Measurements from ENCODE around the gene APPL2. TPM values are rescaled to one million over a fixed set of nuclear protein-coding genes. Genes with fewer than 3 reads are reported as not detected.

The APPL2 gene
- total RNA-seq, 1 donor: 67.0 TPM

GRCh38 chr12:105280966-105281693 is 45.2 kb upstream of the APPL2 start:
- H3K4me1 ChIP-seq (ENCODE audit: insufficient read depth, low read length): peaks cover 3% of the 10 kb centered on the region
- H3K27ac ChIP-seq (ENCODE audit: low read depth, low read length): no peak overlapping the region
- TF ChIP-seq CTCF (IDR thresholded peaks at IDR 0.05; ENCODE audit: extremely low read depth, low read depth, low read length): no peak
- no peaks in the 10 kb centered on the region for H3K9me3 ChIP-seq (ENCODE audit: low read depth, low read length)
- H3K4me2 ChIP-seq (ENCODE audit: insufficient read depth, low read length): no peak overlapping the region
- H3K27me3 ChIP-seq (ENCODE audit: insufficient read depth, low read length): no peaks in the 10 kb centered on the region
- H4K20me1 ChIP-seq (ENCODE audit: insufficient read depth, low read length): no peaks in the 10 kb centered on the region
- no peaks in the 10 kb centered on the region for H3K79me2 ChIP-seq (ENCODE audit: insufficient read depth, low read length)
- no peak for DNase-seq (ENCODE audit: insufficient read length, low spot score, missing footprints)
- no peaks in the 10 kb centered on the region for H3K36me3 ChIP-seq (ENCODE audit: insufficient read depth, low read length)
- H2AFZ ChIP-seq (ENCODE audit: low read length): no peak overlapping the region
- H3K4me3 ChIP-seq (ENCODE audit: insufficient read depth, low read length): no peak overlapping the region

DNA sequence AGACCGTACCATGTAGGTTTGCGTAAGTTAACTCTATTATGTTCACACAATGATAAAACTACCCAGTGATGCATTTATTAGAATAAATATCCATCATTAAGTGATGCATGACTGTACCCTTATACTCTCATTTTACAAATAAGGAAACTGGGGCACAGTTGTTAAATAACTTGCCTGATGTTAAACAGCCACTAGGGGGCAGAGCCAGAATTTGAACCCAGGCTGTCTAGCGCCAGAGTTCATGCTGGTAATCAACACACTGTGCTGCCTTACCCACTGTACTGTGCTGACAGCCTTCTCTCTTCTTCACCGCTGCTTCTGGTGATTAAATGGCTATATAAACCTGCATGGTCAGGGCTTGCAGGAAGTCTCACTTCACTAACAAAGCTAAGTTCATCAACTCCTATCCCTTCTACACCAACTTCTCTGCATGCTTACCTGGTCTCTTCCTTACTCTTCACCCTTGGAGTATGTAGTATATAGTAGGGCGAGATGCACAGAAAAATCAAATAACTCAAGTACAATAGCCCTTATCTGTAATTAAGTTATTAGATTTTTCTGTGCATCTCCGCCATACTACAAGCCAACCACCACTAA is 43.6 kb upstream of the APPL2 start:
- H3K4me2 ChIP-seq (ENCODE audit: insufficient read depth, low read length): no peak overlapping the region
- no peaks in the 10 kb centered on the region for H3K27me3 ChIP-seq (ENCODE audit: insufficient read depth, low read length)
- no peak overlapping the region for H3K4me3 ChIP-seq (ENCODE audit: insufficient read depth, low read length)
- no peak overlapping the region for H3K27ac ChIP-seq (ENCODE audit: low read depth, low read length)
- peak; percentile 73 for TF ChIP-seq CTCF (IDR thresholded peaks at IDR 0.05; ENCODE audit: extremely low read depth, low read depth, low read length)
- no peaks in the 10 kb centered on the region for H3K9me3 ChIP-seq (ENCODE audit: low read depth, low read length)
- H3K4me1 ChIP-seq (ENCODE audit: insufficient read depth, low read length): peaks cover 3% of the 10 kb centered on the region
- no peak for DNase-seq (ENCODE audit: insufficient read length, low spot score, missing footprints)
- H3K79me2 ChIP-seq (ENCODE audit: insufficient read depth, low read length): no peaks in the 10 kb centered on the region
- no peaks in the 10 kb centered on the region for H3K36me3 ChIP-seq (ENCODE audit: insufficient read depth, low read length)
- H4K20me1 ChIP-seq (ENCODE audit: insufficient read depth, low read length): no peaks in the 10 kb centered on the region
- H2AFZ ChIP-seq (ENCODE audit: low read length): no peak overlapping the region

DNA sequence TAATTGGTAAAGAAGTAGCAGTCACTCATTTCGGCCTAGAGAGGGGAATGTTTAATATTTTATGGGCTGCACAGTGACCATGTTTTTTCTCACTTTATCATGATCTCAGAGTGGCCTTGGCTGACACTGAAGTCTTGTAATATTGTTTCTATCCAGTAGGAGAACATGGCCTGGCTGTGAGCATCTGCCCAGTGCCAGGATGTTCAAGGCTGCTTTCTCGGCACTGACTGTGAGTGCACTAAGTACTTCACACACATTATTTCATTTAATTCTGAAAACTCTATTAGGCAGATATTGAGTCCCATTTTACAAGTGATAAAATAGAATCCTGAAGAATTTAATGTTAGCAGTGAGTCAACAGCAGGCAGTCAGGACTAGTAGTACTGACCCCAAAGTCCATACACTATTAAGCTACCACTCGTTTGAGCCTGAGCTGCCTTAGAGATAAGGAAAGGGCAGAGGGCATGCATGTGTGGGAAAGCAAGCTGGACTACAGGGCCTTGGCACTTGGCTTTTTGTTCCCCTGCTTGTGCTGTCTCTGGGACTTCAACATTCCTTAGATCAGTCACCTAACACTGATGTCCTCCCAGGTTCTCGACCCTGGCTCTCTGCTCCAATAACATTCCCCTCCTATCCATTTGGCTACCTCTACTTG is 42.2 kb upstream of the APPL2 start:
- Histone ChIP-seq H4K20me1 (ENCODE audit: insufficient read depth, low read length) (no peaks in the 10 kb centered on the region), H3K79me2 (ENCODE audit: insufficient read depth, low read length) (no peaks in the 10 kb centered on the region), H3K36me3 (ENCODE audit: insufficient read depth, low read length) (no peaks in the 10 kb centered on the region), H3K4me3 (ENCODE audit: insufficient read depth, low read length) (no peak overlapping the region), H3K4me1 (ENCODE audit: insufficient read depth, low read length) (peaks cover 3% of the 10 kb centered on the region), H2AFZ (ENCODE audit: low read length) (no peak overlapping the region), H3K4me2 (ENCODE audit: insufficient read depth, low read length) (no peak overlapping the region), H3K9me3 (ENCODE audit: low read depth, low read length) (no peaks in the 10 kb centered on the region), H3K27ac (ENCODE audit: low read depth, low read length) (no peak overlapping the region), H3K27me3 (ENCODE audit: insufficient read depth, low read length) (no peaks in the 10 kb centered on the region)
- TF ChIP-seq CTCF (IDR thresholded peaks at IDR 0.05; ENCODE audit: extremely low read depth, low read depth, low read length): peak; percentile 44
- peak; percentile 15 for DNase-seq (ENCODE audit: insufficient read length, low spot score, missing footprints)

Measured in osteoblast (primary cell).